GM12874 (cell line): ENCODE measurements around the gene KPNB1.

Source experiments
- CTCF ChIP-seq: IDR thresholded peaks from 2 replicates; pipeline ENCODE4 v1.5.1; 2011; ENCODE audit warnings: low read depth, mild to moderate bottlenecking, control low read depth, low read length, moderate library complexity; ENCODE audit not compliant: insufficient read depth

KPNB1 gene

GRCh38 chr17:47651704-47652103 is 2.0 kb downstream of the KPNB1 start:
- no peak for TF ChIP-seq CTCF

GRCh38 chr17:47652570-47652969 is 2.9 kb downstream of the KPNB1 start:
- TF ChIP-seq CTCF: no peak

- no peak for TF ChIP-seq CTCF
These were observed 3.7 kb downstream of the KPNB1 start for GRCh38 chr17:47653442-47653841.

- TF ChIP-seq CTCF: no peak
These were observed 5.3 kb downstream of the KPNB1 start for GRCh38 chr17:47654991-47655390.

GRCh38 chr17:47660064-47660492 is 10.4 kb downstream of the KPNB1 start:
- TF ChIP-seq CTCF: peak; percentile 20; the same call in 1 of the 2 replicates

GRCh38 chr17:47663912-47664623 is 14.3 kb downstream of the KPNB1 start:
- peak; percentile 74 for TF ChIP-seq CTCF

GRCh38 chr17:47664624-47664941 is 14.9 kb downstream of the KPNB1 start:
- TF ChIP-seq CTCF: no peak
